Measurements from ENCODE around the gene FLT4.

DNA sequence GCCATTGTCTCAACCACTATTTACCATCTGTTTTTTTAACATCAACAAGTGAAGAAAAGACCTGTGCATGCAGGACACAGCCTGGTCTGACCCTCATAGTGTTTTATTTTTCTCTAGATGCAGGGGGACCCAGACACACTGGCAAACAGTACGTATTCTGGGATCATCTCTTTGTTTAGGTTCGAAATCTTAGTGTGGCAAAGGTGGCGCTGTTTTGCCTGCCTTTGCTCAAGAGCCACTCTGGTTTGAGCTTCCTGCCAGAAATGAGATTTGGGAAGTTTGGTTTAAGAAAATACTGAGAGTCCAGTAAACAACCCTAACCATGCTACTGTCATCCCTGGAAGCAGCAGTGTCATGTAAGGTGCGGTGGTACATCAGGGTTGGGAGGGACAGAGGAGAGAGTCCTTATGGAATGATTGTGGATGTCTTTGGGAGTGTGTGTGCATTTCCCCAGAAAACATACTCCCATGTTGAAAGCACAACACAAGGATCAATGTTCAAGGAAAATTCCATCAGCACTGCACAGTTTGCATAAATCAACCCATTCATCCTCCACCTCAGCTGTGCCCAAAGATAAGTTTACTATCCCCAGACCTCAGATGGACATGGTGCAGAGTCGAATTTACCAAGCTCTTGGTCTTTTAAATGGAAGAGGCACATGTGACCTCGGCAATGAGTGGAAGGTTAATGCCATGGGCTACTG, 34.0 kb upstream of the FLT4 start:
- TF ChIP-seq CTCF (IDR thresholded peaks at IDR 0.05) (no peak), POLR2A (IDR thresholded peaks at IDR 0.05) (no peak), POLR2AphosphoS5 (IDR thresholded peaks at IDR 0.05) (no peak)
